GM19193 (cell line): ENCODE results near the gene IDE.

Experiments used
- POLR2A ChIP-seq: IDR thresholded peaks from 4 replicates; pipeline ENCODE4 v1.6.1; 2011; ENCODE audit not compliant: insufficient read depth, insufficient read length; ENCODE audit errors: extremely low read depth

IDE gene

GRCh38 chr10:92418891-92419290 is 155.0 kb downstream of the IDE start:
- no peak for TF ChIP-seq POLR2A

DNA sequence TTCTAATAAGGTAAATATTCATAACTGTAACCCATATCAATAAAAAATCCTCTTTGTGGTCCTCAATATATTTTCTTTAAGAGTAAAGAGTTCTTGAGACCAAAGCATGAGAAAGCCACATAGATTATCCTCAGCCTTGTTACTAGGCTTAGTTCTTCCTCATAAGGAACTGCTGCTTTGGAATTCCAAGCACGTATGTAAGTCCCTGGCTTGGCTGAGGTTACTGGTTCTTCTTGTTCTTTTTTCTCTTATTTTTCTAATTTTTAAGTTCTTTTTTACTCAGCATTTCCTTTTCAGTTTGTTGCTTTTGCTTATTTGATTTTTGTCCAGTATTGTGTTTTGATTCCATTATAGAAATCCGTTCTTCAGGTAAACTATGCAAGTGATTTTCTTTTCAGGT is 155.7 kb downstream of the IDE start:
- TF ChIP-seq POLR2A, result no peak

- no peak for TF ChIP-seq POLR2A
These were observed 160.4 kb downstream of the IDE start for GRCh38 chr10:92413519-92413918.

- TF ChIP-seq POLR2A, result no peak
These were observed 160.9 kb downstream of the IDE start for GRCh38 chr10:92413011-92413410.

DNA sequence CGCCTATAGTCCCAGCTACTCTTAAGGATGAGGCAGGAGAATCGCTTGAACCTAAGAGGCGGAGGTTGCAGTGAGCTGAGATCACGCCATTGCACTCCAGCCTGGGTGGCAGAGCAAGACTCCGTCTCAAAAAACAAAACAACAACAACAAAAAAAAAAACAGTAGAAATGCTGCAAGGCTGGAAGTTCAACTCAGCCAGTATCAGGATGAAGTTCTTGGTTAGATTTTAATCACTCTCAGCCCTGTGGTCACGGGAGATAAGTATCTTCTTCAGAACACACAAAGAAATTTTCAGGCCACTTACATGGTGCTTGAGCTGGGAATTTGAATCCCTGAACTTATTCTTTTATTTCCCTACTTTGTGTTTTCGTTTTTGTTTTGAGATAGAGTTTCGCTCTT is 162.5 kb downstream of the IDE start:
- no peak for TF ChIP-seq POLR2A

DNA sequence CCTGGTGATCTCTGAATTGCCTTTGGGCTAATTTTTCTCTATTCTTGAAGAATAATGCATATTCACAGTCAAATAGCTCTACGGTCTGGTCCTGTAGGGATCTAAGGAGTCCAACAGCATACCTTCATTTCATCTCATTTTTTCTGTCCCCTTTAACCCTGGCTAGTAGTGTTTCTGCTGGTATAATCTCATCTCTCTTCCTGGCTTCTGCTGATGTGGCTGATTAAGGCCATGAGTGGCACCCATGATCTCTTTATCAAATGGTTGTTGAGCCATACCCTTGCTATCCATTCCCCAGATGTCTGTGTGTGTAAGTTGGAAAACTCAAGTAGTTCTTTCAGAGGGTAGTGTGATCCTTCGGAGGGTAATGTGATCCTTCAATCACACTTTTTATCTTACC is 163.4 kb downstream of the IDE start:
- no peak for TF ChIP-seq POLR2A

DNA sequence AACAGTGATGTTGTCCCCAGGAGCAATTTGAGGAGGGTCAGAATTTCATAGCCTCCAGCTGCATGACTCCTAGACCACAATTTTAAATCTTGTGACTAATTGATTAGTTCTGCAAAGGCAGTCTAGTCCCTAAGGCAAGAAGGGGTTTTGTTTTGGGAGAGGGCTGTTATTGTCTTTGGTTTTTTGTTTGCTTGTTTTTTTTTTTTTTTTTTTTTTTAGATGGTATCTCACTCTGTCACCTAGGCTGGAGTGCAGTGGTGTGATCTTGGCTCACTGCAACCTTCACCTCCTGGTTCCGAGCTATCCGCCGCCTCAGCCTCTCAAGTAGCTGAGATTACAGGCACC is 165.9 kb downstream of the IDE start:
- TF ChIP-seq POLR2A, result no peak

GRCh38 chr10:92407305-92408016 is 166.4 kb downstream of the IDE start:
- no peak for TF ChIP-seq POLR2A

DNA sequence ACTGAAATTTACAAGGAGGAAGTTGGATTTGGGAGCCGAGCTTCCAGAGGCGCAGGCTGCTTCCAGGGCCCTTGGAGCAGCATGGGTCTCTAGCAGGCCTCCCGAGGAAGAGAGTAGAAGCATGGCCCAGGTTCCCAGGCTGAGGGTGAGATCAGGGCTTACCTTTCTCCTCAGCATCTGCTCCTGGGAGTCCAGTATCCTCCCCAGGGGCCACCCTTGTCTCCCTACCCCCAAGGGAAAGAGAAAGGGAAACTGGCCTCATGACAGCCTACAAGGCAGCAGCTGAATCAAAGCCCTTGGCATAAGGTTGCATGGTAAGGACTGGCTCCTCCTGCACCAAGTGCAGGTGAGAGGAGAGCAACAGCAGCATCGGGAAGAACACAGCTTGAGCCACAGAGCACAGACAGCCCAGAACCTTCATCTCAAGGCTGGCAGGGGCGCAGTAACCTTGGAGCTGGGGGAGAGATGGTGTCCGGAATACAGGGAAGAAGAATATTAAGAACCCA is 168.4 kb downstream of the IDE start:
- no peak for TF ChIP-seq POLR2A

- TF ChIP-seq POLR2A, result no peak
These were observed 169.1 kb downstream of the IDE start for GRCh38 chr10:92404612-92405418.
